AML-193 (cell line): ENCODE results near the gene MAGEH1.
A peak's percentile ranks its signal among the peaks of the same experiment; 100 is the strongest.
"Not testable (repeated sequence)": the region's sequence is repeated elsewhere in the genome, so short reads cannot be mapped to it uniquely, and the experiment has no call there.

ENCODE experiments used
- DNase-seq, 2 experiments: peaks; one replicate each; lab custom pipeline; 2025; lab: John Stamatoyannopoulos, UW

MAGEH1 gene, protein sequence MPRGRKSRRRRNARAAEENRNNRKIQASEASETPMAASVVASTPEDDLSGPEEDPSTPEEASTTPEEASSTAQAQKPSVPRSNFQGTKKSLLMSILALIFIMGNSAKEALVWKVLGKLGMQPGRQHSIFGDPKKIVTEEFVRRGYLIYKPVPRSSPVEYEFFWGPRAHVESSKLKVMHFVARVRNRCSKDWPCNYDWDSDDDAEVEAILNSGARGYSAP

DNA sequence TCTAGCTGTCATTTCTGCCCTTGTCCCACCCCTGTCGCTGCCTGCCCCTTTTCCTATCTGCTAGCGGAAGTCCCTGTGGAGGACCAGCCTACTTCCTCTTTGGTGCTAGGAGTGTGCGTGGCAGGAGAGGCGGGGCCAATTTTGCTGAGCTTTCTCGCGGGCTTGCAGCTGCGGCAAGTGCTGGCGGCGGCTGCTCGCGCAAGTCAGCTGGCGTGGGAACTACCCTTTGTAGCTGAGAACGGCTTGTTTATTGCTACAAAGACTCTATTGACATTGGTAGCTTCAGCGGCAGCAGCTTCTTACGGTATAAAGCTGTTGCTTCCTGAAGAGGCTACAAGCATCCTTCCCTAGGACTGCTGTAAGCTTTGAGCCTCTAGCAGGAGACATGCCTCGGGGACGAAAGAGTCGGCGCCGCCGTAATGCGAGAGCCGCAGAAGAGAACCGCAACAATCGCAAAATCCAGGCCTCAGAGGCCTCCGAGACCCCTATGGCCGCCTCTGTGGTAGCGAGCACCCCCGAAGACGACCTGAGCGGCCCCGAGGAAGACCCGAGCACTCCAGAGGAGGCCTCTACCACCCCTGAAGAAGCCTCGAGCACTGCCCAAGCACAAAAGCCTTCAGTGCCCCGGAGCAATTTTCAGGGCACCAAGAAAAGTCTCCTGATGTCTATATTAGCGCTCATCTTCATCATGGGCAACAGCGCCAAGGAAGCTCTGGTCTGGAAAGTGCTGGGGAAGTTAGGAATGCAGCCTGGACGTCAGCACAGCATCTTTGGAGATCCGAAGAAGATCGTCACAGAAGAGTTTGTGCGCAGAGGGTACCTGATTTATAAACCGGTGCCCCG lies at the start of gene MAGEH1:
Gene MAGEH1, plus strand, starts transcription at position 138 of the 843 bp plus-strand sequence. Its CDS starts 248 bp downstream, at position 386.
- DNase-seq: peak; percentile 40 to 57

DNA sequence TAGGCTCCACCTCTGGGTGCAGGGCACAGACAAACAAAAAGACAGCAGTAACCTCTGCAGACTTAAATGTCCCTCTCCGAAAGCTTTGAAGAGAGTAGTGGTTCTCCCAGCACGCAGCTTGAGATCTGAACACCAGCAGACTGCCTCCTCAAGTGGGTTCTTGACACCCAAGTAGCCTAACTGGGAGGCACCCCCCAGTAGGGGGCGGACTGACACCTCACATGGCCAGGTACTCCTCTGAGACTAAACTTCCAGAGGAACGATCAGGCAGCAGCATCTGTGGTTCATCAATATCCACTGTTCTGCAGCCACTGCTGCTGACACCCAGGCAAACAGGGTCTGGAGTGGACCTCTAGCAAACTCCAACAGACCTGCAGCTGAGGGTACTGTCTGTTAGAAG lies 24.8 kb upstream of the MAGEH1 start:
- DNase-seq: not testable (repeated sequence)

- DNase-seq: not testable (repeated sequence)
Observed at GRCh38 chrX:55443468-55443867, 8.5 kb upstream of the MAGEH1 start.

- DNase-seq: no peak
Observed at GRCh38 chrX:55450259-55450658, 1.7 kb upstream of the MAGEH1 start.

- no peak for DNase-seq
Observed at GRCh38 chrX:55451141-55451540, 786 bp upstream of the MAGEH1 start.

GRCh38 chrX:55451626-55451989 lies 319 bp upstream of the MAGEH1 start:
- DNase-seq: no peak

DNA sequence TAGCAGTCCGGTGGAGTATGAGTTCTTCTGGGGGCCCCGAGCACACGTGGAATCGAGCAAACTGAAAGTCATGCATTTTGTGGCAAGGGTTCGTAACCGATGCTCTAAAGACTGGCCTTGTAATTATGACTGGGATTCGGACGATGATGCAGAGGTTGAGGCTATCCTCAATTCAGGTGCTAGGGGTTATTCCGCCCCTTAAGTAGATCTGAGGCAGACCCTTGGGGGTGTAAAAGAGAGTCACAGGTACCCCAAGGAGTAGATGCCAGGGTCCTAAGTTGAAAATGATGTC lies 852 bp downstream of the MAGEH1 start:
- DNase-seq: no peak

DNA sequence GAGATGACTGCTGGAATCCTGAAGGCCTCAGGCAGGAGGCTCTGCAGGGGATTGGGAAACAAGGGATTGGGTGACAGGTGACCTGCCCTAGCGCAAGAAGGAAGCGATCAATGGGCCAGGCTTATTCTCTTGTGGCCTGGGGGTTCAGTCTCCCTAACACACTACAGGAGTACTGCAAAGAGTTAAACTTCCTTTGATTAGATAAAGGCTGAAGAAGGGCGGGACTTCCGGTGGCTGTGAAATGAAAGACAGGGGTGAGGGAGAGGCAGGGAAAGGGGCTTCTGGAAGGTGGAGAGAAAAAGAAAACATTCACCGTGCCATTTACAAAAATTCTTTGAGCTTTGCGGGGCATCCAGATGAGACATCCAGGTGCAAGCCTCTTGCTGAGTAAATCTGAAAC lies 3.8 kb downstream of the MAGEH1 start:
- not testable (repeated sequence) for DNase-seq

GRCh38 chrX:55459426-55459825 lies 7.5 kb downstream of the MAGEH1 start:
- not testable (repeated sequence) for DNase-seq

DNA sequence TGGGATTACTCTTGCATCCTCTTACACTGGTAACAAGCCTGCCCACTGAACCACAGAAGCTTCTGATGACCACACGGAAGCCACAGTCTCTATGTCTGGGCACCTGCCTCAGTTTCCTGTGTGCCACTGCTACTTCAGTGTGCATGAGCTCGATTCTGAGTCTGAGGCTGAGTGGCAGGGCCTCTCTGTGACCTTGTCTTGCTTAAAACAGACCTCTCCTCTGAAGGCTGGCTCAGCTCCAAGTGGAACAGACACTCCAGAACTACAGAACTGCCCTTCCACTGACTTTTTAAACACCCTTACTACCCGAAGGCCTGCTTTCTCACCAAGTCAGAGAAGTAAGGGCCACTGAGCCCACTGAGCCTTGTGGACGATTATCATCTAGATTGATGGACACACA lies 8.0 kb downstream of the MAGEH1 start:
- DNase-seq: not testable (repeated sequence)

DNA sequence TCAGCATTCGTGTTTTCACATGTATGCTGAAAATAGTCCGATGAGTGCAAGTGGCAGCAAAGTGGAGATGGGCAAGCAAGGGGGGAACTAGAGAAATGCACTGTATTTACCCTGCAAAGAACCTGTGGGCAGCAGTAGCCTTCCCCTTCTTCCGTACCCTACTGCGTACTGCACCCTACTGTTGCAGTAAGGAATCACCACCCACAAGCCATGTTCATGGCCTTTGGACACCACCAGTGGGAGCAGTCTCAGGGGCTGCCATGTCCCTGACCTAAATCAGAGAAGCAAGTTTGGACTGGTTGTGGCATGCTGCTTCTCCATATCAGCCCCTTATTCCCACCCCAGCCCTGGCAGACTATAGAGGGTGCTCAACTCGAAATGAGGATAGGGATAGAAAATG lies 12.1 kb downstream of the MAGEH1 start:
- DNase-seq: not testable (repeated sequence)

DNA sequence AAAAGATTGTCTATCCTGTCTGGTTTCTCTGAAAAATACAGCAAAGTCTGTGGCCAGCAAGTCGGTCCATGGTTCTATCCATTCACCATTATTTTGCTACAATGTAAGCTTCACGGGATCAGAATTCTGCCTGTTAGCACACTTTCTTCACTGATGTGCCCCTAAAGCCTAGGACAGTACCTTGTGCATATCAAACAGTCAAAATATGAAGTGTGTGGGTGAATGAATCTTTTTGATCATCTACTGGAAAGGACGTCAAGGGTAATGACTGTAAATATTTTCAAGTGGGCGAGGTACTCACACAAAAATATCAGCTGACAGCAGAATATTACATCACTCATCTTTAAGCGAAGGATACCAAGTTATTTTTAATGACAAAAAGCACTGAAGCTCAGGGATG lies 13.2 kb downstream of the MAGEH1 start:
- DNase-seq: not testable (repeated sequence)

- DNase-seq: not testable (repeated sequence)
Observed at GRCh38 chrX:55465791-55466190, 13.9 kb downstream of the MAGEH1 start.

GRCh38 chrX:55479956-55480355 lies 28.0 kb downstream of the MAGEH1 start:
- DNase-seq: not testable (repeated sequence)

- no peak for DNase-seq
Observed at GRCh38 chrX:55480390-55481062, 28.6 kb downstream of the MAGEH1 start.

GRCh38 chrX:55484948-55485347 lies 33.0 kb downstream of the MAGEH1 start:
- DNase-seq: no peak

DNA sequence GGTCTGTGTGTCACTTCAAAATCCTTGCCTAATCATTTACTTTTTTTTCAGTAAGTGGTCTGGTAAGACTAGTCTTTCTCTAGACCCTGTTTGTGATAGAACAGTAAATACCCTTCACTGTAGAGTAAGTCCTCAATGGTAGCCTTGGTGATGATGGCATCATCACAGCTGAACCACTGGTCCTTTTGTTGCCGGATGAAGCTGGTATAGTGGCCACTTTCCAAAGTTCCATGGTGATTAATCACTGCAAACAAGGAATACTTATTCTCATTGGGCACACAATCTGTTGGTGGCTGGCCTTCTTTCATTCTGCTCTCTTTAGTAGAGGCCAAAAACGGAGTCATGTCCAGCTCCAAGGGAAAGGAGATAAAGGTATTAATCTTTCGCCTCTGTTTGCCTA lies 34.8 kb downstream of the MAGEH1 start:
- DNase-seq: no peak

- no peak for DNase-seq
Observed at GRCh38 chrX:55487143-55487542, 35.2 kb downstream of the MAGEH1 start.

GRCh38 chrX:55488006-55488592 lies 36.2 kb downstream of the MAGEH1 start:
- no peak for DNase-seq

DNA sequence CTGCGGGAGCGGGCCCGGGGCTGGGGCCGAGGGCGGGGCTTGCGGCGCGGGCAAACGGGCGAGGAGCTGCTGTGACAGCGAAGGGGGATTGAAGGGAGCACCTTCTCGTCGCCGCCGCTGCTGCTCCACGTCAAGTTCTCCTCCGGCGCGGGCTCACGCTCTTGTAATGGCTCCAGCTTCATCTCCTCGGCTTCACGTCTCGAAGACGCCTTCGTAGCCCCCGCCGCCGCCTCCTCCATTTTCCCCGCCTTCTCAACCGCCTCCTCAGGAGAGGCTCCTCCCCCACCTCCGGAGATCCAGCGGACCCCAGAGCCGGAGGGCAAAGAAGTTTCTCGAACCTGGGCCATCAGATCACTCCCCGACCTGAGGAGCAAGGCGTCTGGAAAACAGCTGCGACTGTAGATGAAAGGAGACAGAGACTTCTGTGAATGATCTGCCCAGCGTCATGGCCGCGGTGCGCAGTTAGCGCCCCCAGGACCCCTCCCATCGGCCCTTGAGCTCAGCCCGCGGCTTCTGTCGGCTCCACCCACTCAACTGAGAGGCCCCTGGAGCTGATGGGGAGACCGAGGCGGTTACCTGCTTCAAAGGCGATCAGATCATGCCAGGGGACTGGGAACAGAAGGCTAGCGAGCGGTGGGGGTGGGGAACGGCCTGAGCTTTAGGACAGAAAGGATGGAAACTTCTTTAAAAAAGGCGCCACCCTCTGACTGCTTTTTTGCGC lies 36.8 kb downstream of the MAGEH1 start:
- peak; percentile 25 to 41 for DNase-seq

DNA sequence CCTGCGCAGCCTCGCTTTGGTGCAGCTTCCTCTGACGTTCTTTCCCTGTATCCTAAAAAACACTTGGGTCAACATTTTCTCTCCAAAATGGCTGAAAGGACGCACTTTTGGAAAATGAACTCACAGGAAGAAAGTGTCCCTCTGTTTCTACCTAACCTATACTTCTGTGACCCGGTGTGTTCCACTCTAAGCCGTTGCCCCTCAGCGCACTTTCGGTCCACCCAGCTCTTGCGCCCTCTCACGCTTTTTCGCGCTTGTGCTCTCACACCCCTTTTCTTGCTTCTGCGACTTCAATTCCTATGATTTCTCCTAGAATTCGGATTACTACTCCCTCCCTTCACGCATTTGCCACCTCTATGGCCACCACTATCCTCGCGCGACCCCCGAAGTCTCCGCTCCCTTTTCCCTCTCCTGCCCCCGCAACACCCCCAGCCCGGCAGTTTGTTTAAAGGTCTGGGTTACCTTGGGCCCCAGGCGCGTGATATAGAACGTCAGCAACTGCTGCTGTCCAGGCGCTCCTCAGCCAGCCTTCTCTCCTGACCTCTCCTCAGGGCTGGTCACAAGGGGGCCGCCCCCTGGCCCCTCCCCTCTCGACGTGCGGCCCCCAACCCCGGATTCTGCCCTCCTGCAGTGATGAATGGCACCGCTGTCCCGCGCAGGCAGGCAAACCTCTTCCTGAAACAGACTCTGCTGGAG lies 37.5 kb downstream of the MAGEH1 start, which contains the start of gene USP51:
Gene USP51, minus strand, starts transcription at position 535 of the 696 bp plus-strand sequence. CDS start 909 bp downstream, outside the sequence.
- DNase-seq: peak in 1 of 2 experiments; percentile 40
